ENCODE measurements around the gene PCBD2. TPM values are rescaled to one million over a fixed set of nuclear protein-coding genes. Genes with fewer than 3 reads are reported as not detected.

The PCBD2 gene
- total and polyA plus RNA-seq, 2 experiments from 2014 or later, result 8.7 to 16.0 TPM

- Histone ChIP-seq H3K4me2 (no peak overlapping the region), H3K27me3 (ENCODE audit: insufficient read depth) (no peaks in the 10 kb centered on the region), H4K20me1 (replicated peaks; ENCODE audit: insufficient read depth) (no peaks in the 10 kb centered on the region), H3K4me3 (no peak overlapping the region), H3K79me2 (replicated peaks; ENCODE audit: insufficient read depth) (no peaks in the 10 kb centered on the region), H3F3A (replicated peaks; ENCODE audit: low read depth) (no peaks in the 10 kb centered on the region), H3K27ac (ENCODE audit: low read depth) (no peak overlapping the region), H3K9me2 (ENCODE audit: insufficient read depth) (no peaks in the 10 kb centered on the region), H2AFZ (no peak overlapping the region), H3K4me1 (ENCODE audit: insufficient read depth) (no peaks in the 10 kb centered on the region), H3K36me3 (ENCODE audit: insufficient read depth) (no peaks in the 10 kb centered on the region)
- DNase-seq (ENCODE audit: low spot score) (no peak), ATAC-seq (no peak)
- H3K36me3 Mint-ChIP-seq (ENCODE audit: low read depth), result no peaks in the 10 kb centered on the region; the same call in 2 of the 3 replicates
- TF ChIP-seq EZH2 (IDR thresholded peaks at IDR 0.05; ENCODE audit: low read depth, unreplicated experiment) (no peak), EZH2phosphoT487 (IDR thresholded peaks at IDR 0.05; ENCODE audit: unreplicated experiment) (no peak), NANOG (IDR thresholded peaks at IDR 0.05; ENCODE audit: borderline replicate concordance) (no peak), CREB1 (CRISPR knock-in tag; IDR thresholded peaks at IDR 0.05; ENCODE audit: low read depth) (no peak), ETS1 (IDR thresholded peaks at IDR 0.05) (no peak), ZNF331 (CRISPR knock-in tag; IDR thresholded peaks at IDR 0.05; ENCODE audit: low read depth) (no peak), CTCF (conservative IDR thresholded peaks at IDR 0.05; ENCODE audit: low read depth in 2 of 2) (no peak), ZNF114 (CRISPR knock-in tag; IDR thresholded peaks at IDR 0.05) (no peak), ZNF462 (CRISPR knock-in tag; IDR thresholded peaks at IDR 0.05) (no peak), POLR2AphosphoS5 (IDR thresholded peaks at IDR 0.05; ENCODE audit: low read depth) (no peak), JUNB (IDR thresholded peaks at IDR 0.05; ENCODE audit: unreplicated experiment) (no peak)
- TF ChIP-seq, protein P1, sequence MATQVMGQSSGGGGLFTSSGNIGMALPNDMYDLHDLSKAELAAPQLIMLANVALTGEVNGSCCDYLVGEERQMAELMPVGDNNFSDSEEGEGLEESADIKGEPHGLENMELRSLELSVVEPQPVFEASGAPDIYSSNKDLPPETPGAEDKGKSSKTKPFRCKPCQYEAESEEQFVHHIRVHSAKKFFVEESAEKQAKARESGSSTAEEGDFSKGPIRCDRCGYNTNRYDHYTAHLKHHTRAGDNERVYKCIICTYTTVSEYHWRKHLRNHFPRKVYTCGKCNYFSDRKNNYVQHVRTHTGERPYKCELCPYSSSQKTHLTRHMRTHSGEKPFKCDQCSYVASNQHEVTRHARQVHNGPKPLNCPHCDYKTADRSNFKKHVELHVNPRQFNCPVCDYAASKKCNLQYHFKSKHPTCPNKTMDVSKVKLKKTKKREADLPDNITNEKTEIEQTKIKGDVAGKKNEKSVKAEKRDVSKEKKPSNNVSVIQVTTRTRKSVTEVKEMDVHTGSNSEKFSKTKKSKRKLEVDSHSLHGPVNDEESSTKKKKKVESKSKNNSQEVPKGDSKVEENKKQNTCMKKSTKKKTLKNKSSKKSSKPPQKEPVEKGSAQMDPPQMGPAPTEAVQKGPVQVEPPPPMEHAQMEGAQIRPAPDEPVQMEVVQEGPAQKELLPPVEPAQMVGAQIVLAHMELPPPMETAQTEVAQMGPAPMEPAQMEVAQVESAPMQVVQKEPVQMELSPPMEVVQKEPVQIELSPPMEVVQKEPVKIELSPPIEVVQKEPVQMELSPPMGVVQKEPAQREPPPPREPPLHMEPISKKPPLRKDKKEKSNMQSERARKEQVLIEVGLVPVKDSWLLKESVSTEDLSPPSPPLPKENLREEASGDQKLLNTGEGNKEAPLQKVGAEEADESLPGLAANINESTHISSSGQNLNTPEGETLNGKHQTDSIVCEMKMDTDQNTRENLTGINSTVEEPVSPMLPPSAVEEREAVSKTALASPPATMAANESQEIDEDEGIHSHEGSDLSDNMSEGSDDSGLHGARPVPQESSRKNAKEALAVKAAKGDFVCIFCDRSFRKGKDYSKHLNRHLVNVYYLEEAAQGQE (IDR thresholded peaks at IDR 0.05; ENCODE audit: unreplicated experiment), result no peak
- no peaks in the 10 kb centered on the region for H3K9me3 Mint-ChIP-seq
- H3K27me3 Mint-ChIP-seq (ENCODE audit: insufficient read depth, low read depth, poor library complexity), result peaks cover 15% of the 10 kb centered on the region
- H3K27ac Mint-ChIP-seq, result no peak overlapping the region
- no peak overlapping the region for H3K4me3 Mint-ChIP-seq
- no peaks in the 10 kb centered on the region; the same call in 2 of the 3 replicates for H3K4me1 Mint-ChIP-seq
Measured at GRCh38 chr5:135007749-135008363, 102.9 kb downstream of the PCBD2 start.

Measured in GM23338 (cell line).